HG03175 (cell line): ENCODE data around the gene TGM2.

Experiments used
- ATAC-seq: cut with Tn5 transposase; IDR thresholded peaks from one replicate; pipeline ENCODE4 v1.9.1; 2021; ENCODE audit warnings: mild to moderate bottlenecking, moderate library complexity; ENCODE audit not compliant: unreplicated experiment

TGM2 gene

GRCh38 chr20:38199501-38200390 lies 34.7 kb upstream of the TGM2 start:
- no peak for ATAC-seq

GRCh38 chr20:38198238-38198861 lies 33.3 kb upstream of the TGM2 start:
- ATAC-seq, result no peak

DNA sequence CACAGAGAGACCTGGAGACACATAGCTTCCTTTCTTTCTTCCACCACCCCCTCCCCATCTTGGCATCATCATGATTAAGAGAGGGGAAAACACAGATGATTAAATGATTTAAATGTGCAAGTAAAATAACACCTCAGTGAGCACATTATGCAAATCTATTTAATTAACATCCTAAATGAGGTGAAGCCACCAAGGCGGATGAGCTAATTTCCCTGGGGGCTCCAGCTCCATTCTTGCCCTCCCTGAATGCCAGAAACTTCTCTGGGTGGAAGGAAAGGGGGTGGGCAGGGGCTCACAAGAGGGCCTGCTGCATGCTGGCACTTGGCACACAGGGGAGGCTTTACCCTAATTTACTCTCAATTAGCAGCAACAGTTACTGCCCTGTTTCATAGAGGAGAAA lies 32.5 kb upstream of the TGM2 start:
- ATAC-seq, result no peak

DNA sequence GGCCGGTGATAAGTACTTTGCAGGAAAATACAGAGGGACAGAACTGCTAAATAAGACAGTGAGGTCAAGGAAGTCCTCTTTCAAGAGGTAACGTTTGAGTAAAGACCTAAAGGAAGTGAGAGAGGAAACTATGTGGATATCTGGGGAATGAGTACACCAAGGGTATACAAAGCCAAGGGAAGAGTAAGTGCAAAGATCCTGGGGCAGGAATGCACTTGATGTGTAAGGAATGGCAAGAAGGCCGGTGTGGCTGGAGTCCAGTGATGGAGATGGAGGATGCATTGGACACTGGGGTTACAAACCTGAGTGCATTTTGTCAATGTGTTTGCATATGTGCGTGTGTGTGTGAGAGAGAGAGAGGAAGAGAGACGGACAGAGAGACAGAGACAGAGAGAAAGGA lies 32.1 kb upstream of the TGM2 start:
- ATAC-seq, result no peak

GRCh38 chr20:38196592-38196991 lies 31.5 kb upstream of the TGM2 start:
- no peak for ATAC-seq

GRCh38 chr20:38196076-38196475 lies 31.0 kb upstream of the TGM2 start:
- no peak for ATAC-seq

DNA sequence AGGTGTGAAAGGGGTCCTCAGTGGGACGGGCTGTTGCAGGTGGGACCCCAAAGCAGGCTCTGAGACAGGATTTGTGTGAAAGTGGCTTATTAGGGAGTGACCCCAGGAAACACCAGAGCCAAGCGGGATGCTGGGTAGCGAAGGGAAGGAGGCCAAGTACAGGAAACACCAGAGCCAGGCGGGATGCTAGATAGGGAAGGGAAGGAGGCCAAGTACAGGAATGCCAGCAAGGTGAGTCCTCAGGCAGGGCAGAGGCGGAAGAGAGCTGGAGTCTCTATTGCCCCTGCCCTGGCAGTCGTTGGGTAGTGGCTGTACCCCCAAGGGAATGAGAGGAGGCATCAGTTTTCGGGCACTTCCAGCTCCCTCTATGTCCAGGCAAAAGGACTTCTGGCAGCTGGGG lies 30.5 kb upstream of the TGM2 start:
- ATAC-seq, result no peak

GRCh38 chr20:38194971-38195504 lies 30.0 kb upstream of the TGM2 start:
- ATAC-seq, result no peak

GRCh38 chr20:38193586-38194105 lies 28.6 kb upstream of the TGM2 start:
- ATAC-seq, result no peak

- no peak for ATAC-seq
Observed at GRCh38 chr20:38192323-38192885, 27.3 kb upstream of the TGM2 start.

GRCh38 chr20:38191654-38192053 lies 26.6 kb upstream of the TGM2 start:
- no peak for ATAC-seq

DNA sequence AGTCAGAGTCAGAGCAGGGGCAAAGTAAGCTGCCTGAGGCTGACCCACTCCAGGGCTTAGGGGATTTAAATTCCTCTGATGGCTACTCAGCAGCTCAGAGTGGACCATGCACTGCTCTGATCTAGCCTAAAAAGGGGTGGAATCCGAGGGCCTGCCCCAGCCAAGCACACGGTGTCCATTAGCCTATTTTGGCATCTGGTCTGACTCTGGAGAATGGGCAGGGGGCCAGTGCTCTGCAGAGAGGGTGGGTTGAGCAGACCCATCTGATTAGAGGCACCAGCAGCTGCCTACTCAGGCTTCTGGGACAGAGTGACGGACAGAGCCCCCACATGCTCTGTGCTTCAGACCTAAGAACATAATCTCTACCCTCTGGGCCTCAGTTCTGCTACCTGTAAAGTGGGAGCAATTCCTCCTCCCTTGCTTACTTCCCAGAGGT lies 25.9 kb upstream of the TGM2 start:
- no peak for ATAC-seq

GRCh38 chr20:38190166-38190565 lies 25.1 kb upstream of the TGM2 start:
- ATAC-seq, result no peak

DNA sequence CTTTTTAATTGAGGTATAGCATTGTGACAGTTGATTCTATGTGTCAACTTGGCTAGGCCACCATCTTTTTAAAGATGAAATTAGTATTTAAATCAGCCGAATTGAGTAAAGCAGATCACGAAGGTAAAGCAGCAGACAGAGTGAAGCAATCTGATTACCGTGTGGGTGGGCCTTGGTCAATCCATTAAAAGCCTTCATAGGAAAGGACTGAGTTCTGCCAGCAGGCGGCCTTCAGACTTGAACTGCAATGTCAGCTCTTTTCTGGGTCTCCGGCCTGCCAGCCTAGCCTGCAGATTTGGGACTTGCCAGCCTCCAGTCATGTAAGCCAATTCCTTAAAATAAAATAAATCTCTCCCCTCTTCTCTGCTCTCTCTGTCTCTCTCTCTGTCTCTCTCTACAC lies 22.4 kb upstream of the TGM2 start:
- ATAC-seq, result no peak

- no peak for ATAC-seq
Observed at GRCh38 chr20:38186788-38187221, 21.7 kb upstream of the TGM2 start.

DNA sequence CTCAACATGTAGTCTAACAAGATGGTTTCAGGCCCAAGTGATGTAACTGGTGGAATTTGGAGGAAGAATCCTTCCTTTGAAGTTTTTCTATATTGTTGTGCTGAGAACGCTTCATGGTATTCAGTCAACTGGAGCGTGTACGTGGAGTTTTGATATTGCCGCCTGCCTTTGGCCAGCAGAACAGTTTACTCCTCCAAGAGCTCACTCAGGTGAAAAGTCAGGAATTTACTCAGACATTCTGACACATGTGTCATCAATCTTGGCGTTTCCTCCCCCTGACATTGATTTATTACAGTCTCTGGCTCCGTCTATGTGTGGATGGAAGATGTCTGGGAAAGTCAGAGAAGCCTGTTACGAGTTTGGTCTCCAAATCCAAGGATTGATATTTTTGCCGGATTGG lies 19.0 kb upstream of the TGM2 start:
- no peak for ATAC-seq

DNA sequence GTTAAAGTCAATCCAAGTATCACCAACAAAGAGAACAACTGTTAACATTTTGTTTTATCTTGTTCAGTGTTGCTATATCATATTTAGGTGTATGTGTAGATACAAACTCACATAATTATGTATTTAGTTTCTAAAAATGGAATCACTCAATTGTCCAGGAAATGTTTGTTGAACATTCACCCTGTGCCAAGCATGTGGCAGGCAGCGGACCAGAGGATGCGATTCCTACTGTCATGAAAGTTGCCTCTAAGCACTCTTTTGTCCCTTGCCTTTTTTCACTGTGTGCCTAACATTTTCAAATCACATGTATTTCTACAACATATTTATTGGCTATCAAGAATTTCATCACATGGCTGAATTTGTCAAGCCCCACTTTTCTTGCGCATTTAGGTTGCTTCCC lies 16.9 kb upstream of the TGM2 start:
- no peak for ATAC-seq

- no peak for ATAC-seq
Observed at GRCh38 chr20:38181207-38181801, 16.2 kb upstream of the TGM2 start.

- ATAC-seq, result no peak
Observed at GRCh38 chr20:38180781-38181180, 15.7 kb upstream of the TGM2 start.

DNA sequence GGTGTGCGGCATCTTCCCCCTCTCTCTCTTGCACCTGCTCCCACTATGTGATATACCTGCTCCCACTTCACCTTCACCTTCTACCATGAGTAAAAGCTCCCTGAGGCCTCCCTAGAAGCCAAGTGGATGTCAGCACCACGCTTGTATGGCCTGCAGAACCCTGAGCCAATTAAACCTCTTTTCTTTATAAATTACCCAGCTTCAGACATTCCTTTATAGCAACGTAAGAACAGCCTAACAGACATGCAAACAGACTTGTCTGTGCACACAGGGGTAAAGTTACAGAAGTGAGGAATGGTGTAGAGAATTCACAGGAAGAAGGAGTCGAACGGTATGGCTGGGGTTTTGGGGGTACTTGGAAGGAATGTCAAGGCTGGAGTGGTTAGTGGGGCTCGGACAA lies 14.8 kb upstream of the TGM2 start:
- ATAC-seq, result no peak

GRCh38 chr20:38178581-38178980 lies 13.5 kb upstream of the TGM2 start:
- no peak for ATAC-seq
